Activated T-helper 1 cell treated with anti-CD3 and anti-CD28 coated beads, Interleukin-12 subunit alpha, Interleukin-12 subunit beta, Interleukin-2, Interleukin-4 antibody, amounts not matched to agents 30 ng/mL and 10 ng/mL and 1 ng/mL, durations not matched to agents 14 hours and 24 hours and 36 hours (primary cell): ENCODE measurements around the gene SIRT7. TPM values are rescaled to one million over a fixed set of nuclear protein-coding genes. Genes with fewer than 3 reads are reported as not detected.

Experiments
- DNase-seq: peaks from one replicate; pipeline ENCODE4 v3.0.0; 2021; ENCODE audit warnings: low spot score
- H3K27ac Mint-ChIP-seq: one replicate; pipeline ENCODE4 v1.8.0; 2021; ENCODE audit warnings: mild to moderate bottlenecking, mixed read lengths
- H3K27me3 Mint-ChIP-seq: one replicate; pipeline ENCODE4 v1.8.0; 2022; ENCODE audit warnings: mild to moderate bottlenecking, moderate library complexity, mixed read lengths; ENCODE audit not compliant: insufficient read depth
- H3K36me3 Mint-ChIP-seq: one replicate; pipeline ENCODE4 v1.8.0; 2021; ENCODE audit warnings: low read depth, mixed read lengths
- H3K4me1 Mint-ChIP-seq: one replicate; pipeline ENCODE4 v1.8.0; 2021; ENCODE audit warnings: low read depth, mixed read lengths
- H3K4me3 Mint-ChIP-seq: one replicate; pipeline ENCODE4 v1.8.0; 2021; ENCODE audit warnings: mild to moderate bottlenecking, moderate library complexity, mixed read lengths
- H3K9me3 Mint-ChIP-seq: one replicate; pipeline ENCODE4 v1.8.0; 2021; ENCODE audit warnings: mixed read lengths
- intact Hi-C: fragments of 100-400 bp; cut with micrococcal nuclease; formaldehyde crosslinking; loops from one replicate; pipeline ENCODE4 v1.15.1; 2024
- total RNA-seq: library from RNA; stranded (reverse); gene quantifications from 2 replicates; pipeline ENCODE4 v1.2.3, GENCODE V29; 2022

The SIRT7 gene
- total RNA-seq, 1 donor from 2014 or later: 57.5 TPM

DNA sequence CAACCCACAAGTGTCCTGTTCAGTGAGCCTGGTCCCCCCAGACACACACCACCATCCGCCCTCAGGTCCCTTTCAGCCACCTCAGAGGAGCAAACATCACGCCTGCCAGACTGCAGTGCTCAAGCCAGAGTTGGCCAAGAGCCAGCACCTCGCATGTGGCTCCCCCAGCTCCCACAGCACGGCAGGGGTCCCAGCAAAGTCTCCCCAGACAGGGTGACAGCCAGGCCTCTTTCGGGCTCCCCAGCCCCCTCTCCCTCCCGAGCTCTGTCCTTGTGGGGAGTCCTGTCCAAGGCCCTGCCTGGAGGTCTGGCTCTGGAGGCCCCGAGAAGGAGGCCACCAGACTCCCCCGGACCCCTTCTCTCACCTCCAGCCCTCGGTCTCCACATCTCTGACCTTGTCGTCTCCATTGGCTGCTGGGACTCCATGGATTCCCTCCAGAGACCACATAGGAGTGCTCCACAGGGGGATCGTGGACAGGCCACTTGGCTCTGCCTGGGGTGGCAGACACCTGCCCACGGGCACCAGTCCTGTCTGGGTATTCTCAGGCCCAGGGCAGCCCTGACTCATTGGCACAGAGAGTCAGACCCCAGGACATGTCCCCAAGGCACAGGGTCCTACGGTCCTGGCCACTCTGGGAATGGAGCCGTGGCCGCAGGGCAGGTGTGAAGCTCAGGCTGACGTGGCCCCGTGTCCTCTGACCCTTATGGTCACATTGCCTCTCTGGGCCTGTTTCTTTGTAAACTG is 30.8 kb upstream of the SIRT7 start:
- no peaks in the 10 kb centered on the region for H3K4me1 Mint-ChIP-seq
- DNase-seq: no peak
- intact Hi-C loops: no loop called here
- H3K36me3 Mint-ChIP-seq: no peaks in the 10 kb centered on the region
- no peak overlapping the region for H3K4me3 Mint-ChIP-seq
- no peak overlapping the region for H3K27ac Mint-ChIP-seq
- H3K9me3 Mint-ChIP-seq: no peaks in the 10 kb centered on the region
- H3K27me3 Mint-ChIP-seq: peaks cover 12% of the 10 kb centered on the region

DNA sequence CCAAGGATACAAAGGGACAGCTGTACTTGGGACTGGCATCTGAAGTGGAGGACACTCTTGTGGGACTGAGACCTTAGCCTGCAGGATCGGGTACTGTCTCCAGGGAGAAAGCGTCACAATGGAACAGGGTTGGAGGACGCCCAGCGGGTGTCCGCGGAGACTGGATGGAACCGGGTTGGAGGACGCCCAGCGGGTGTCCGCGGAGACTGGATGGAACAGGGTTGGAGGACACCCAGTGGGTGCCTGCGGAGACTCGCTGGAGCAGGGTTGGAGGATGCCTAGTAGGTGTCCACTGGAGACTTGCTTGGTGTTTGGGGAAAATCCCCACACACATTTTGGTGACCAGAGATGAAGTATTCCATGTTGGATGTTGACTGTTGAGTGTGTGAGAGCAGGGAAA is 29.2 kb upstream of the SIRT7 start, which contains the start of gene MYADML2:
Gene MYADML2 (minus strand): TSS at position 45 of the 400 bp plus-strand sequence. CDS start 5,492 bp downstream, outside the sequence.
- H3K27me3 Mint-ChIP-seq: peaks cover 12% of the 10 kb centered on the region

DNA sequence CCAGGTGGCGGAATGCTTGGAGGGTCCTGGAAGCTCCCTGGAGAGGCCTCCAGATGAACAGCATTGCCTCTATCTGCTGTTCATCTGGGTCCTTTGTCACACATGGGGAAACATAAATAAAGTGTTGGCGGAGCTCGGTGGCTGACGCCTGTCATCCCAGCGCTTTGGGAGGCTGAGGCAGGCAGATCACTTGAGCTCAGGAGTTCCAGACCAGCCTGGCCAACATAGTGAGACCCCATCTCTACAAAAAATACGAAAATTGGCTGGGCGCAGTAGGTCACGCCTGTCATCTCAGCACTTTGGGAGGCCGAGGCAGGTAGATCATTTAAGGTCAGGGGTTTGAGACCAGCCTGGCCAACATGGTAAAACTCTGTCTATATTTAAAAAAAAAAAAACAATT is 26.9 kb upstream of the SIRT7 start:
- no peaks in the 10 kb centered on the region for H3K36me3 Mint-ChIP-seq
- no peak for DNase-seq
- H3K27me3 Mint-ChIP-seq: peaks cover 8% of the 10 kb centered on the region
- H3K4me3 Mint-ChIP-seq: no peak overlapping the region
- intact Hi-C loops: no loop called here
- H3K27ac Mint-ChIP-seq: no peak overlapping the region
- H3K4me1 Mint-ChIP-seq: no peaks in the 10 kb centered on the region
- H3K9me3 Mint-ChIP-seq: no peaks in the 10 kb centered on the region

More for the DNA sequence above, 29.2 kb upstream of the SIRT7 start, which contains the start of gene MYADML2:
- intact Hi-C loops: no loop called here
- no peak for DNase-seq
- Mint-ChIP-seq H3K27ac (no peak within 1 kb of the TSS), H3K4me3 (no peak within 1 kb of the TSS), H3K36me3 (no peaks in the 10 kb centered on the region), H3K4me1 (no peaks in the 10 kb centered on the region), H3K9me3 (no peaks in the 10 kb centered on the region)

DNA sequence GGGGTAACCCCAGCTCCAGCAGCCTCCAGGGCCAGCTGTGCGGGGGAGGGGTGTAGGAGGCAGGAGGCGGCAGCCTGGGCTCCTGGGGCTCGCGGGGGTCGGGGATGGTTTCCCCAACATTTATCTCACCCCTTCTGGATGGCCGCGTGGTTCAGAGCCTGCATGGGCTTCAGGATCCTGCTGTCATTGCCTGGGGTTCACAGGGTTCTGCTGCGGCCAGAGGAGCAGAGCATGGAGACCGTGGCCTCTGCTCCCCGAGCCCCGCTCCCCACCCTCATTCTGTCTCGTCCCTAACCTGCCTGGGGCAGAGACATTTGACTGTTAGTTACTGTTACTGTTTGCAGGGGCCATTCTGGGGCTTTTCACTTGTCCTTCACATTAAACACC is 24.2 kb upstream of the SIRT7 start:
- Mint-ChIP-seq H3K9me3 (no peaks in the 10 kb centered on the region), H3K36me3 (no peaks in the 10 kb centered on the region)

DNA sequence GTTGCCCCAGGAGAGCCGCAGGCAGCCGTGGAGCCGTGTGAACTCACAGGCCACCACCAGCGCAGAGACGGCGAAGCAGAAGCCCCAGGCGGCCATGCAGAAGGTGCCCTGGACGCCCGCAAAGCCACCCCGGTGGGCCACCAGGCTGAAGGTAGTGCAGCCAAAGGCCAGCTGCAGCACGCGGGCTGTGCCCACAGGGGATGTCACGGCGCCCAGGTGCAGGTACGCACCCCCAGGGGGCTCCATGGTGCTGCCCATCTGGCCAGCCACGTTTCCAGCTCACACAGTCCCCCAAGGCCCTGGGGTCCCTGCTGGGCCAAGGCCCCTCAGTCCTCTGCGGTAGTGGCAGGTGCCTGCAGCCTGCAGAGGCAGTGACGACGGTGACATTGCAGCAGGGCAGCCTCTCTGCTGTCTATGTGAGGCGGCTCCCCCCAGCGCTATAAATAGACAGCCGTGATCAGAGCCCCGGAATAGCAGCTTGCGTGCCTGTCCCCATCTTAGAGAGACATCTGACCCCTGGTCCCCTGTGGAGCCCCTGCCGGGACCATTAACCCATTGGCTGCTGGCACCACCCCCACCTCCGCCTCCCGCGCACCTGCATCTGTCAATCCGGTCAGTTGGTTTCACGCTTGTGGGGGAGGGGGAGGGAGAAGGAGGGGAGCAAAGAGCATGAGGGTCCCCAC is 23.6 kb upstream of the SIRT7 start:
- Mint-ChIP-seq H3K27ac (no peak overlapping the region), H3K36me3 (no peaks in the 10 kb centered on the region), H3K4me1 (peaks cover 5% of the 10 kb centered on the region), H3K27me3 (peaks cover 8% of the 10 kb centered on the region), H3K9me3 (no peaks in the 10 kb centered on the region), H3K4me3 (no peak overlapping the region)
- intact Hi-C loops: no loop called here
- DNase-seq: no peak

More for the DNA sequence above, 24.2 kb upstream of the SIRT7 start:
- no peak overlapping the region for H3K27ac Mint-ChIP-seq
- DNase-seq: no peak
- peaks cover 8% of the 10 kb centered on the region for H3K27me3 Mint-ChIP-seq
- H3K4me3 Mint-ChIP-seq: no peak overlapping the region
- peaks cover 5% of the 10 kb centered on the region for H3K4me1 Mint-ChIP-seq
- intact Hi-C loops: no loop called here

DNA sequence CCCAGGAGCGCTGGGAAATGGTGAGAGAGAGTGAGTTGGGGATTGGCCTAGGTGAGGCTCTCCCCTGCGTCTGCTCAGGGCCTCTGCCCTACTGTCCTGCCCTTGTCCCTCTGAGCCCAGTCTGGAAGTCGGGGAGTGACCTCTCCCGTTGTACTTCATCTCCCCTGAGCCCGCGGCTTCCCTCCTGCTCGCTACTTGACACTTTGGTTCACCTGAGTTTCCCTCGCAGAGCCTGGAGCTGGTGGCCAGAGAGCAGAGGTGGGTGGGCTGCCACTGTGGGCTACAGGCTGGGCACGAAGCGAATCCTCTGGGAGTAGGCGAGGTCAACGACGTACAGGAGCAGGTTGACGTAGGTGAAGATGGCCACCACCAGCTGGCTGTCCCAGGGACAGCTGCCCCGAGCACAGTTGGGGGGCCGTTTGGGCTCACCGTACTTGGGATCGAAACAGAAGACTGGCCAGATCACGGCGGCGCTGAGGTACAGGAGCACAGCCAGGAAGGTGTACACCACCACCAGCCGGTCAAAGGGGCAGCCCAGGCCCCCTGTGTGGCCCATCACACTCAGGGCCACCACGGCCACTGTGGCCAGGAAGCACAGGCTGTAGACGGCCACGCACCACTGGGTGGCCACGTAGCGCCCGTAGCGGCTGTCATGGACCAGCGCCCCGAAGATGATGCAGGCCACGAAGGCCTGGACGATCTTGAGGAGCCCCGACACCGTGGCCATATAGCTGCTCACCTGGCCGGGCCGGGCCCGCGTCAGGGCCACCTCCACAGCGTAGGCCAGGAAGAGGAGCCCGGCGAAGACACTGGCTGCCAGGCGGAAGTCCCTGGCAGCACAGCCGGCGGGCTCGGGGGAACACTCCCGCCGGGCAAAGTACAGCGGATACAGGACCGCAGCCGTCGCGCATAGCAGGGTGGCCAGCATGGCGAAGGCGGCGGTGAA is 22.8 kb upstream of the SIRT7 start:
- intact Hi-C loops: no loop called here
- Mint-ChIP-seq H3K4me1 (peaks cover 7% of the 10 kb centered on the region), H3K27me3 (peaks cover 7% of the 10 kb centered on the region), H3K36me3 (peaks cover under 1% of the 10 kb centered on the region), H3K27ac (no peak overlapping the region), H3K9me3 (no peaks in the 10 kb centered on the region), H3K4me3 (no peak overlapping the region)
- DNase-seq: no peak

DNA sequence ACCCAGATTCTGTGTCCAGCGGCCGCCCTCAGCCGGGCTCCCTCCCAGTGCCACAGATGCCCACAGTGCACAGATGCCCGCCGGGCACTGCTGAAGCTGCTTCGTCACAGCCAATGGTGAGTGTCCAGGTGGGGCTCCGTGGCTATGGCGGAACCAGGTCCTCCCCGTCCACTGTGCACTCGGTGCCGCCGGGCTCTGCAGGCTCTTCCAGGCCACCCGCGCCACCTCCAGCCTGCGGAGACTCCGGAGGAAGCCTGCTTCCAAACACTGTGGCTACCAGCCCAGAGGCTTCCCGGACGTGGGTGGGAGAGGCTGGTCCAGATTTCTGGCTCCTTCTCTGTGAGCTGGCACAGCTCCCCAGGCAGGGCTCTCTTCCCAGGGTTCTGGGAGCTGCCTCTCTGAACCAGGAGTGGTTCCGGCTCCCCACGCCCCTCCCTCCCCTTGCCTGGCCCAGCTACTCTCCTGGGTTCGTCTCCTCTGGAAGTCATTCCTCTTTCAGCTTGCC is 22.0 kb upstream of the SIRT7 start:
- Mint-ChIP-seq H3K4me3 (no peak overlapping the region), H3K27ac (no peak overlapping the region), H3K9me3 (no peaks in the 10 kb centered on the region), H3K4me1 (peaks cover 10% of the 10 kb centered on the region), H3K36me3 (peaks cover 2% of the 10 kb centered on the region), H3K27me3 (peaks cover 5% of the 10 kb centered on the region)
- intact Hi-C loops: no loop called here
- DNase-seq: no peak

DNA sequence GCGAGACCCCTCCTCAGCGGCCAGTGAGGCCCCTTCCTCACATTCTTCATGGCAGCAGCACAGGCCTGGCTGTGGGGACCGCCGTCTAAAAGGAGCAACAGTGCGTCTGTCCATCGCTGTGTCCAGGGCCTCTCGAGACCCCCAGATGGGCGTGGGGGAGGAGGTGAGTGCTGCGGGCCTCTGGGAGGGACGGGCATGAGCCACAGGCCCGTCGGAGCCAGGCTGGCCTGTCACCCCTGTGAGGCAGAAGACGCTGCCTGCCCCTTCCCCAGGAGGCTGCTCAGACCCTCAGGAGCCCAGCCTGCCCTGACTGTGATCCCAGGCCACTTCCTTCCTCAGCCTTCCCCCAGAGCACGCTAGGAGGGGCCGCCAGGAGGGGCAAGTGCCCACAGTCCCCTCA is 21.2 kb upstream of the SIRT7 start:
- Mint-ChIP-seq H3K9me3 (no peaks in the 10 kb centered on the region), H3K27ac (no peak overlapping the region), H3K27me3 (peaks cover 5% of the 10 kb centered on the region), H3K36me3 (peaks cover 2% of the 10 kb centered on the region), H3K4me3 (no peak overlapping the region), H3K4me1 (peaks cover 10% of the 10 kb centered on the region)
- no peak for DNase-seq
- intact Hi-C loops: no loop called here

DNA sequence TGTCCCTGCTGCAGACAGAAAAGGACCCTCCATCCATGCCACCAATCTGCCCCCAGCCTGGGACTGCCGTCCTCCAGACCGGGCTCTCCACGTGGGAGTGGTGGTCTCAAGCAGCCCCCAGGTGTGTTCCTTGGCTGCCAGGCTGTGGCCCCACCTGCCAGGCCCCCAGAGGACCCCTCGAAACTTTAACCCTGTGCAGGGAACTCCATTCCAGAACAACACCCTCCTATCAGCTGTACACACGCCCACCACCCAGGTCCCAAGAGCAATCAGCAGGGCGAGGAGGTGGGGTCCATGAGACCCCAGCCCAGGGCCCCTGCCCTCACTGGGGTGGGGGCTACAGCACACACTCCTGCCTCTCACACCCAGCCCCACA is 17.7 kb upstream of the SIRT7 start:
- H3K4me3 Mint-ChIP-seq: peak overlapping the region; percentile 88
- no peak for DNase-seq
- intact Hi-C loops: no loop called here
- H3K4me1 Mint-ChIP-seq: peaks cover 10% of the 10 kb centered on the region
- H3K9me3 Mint-ChIP-seq: no peaks in the 10 kb centered on the region
- peak overlapping the region; percentile 48 for H3K27ac Mint-ChIP-seq
- peaks cover 12% of the 10 kb centered on the region for H3K36me3 Mint-ChIP-seq
- H3K27me3 Mint-ChIP-seq: peaks cover 3% of the 10 kb centered on the region

DNA sequence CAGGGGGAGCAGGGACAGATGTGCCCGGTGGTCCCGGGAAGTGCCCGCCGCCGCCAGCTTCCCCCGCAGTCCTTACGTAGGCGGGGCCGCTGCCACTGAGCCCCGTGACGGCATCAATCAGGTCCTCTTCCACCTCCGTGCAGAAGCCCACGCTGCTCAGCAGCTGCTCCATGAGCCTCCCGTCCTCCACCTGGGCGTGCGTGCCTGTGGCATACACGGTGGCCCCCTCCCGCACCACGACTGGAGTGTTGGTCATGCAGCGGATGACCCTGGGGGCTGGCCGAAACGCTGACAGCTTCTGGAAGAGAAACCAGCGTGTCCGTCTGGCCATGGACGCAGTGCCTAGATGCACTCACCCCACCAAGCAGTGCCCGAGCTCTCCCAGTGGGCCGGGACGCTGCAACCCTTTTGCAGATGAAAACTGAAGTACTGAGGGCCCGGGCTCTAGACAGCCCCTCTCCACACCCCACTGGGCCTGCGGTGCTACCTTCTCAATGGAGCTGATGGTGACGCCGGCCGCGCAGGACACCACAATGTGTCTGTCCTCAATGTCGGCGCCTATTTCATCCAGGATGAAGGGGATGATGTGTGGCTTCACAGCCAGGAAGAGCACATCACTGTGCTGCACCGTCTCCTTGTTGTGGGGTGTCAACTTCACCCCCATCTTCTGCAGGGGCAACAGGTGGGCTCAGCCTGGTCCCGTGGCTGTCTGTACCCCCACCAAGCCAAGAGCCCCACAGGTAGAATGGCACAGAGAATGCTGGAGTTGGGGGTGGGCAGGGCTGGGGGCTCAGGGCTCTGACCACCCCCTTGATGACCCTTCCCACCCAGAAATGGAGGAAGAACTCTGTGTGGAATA is 17.1 kb upstream of the SIRT7 start:
- Mint-ChIP-seq H3K27me3 (peaks cover 2% of the 10 kb centered on the region), H3K4me3 (peak overlapping the region; percentile 88), H3K36me3 (peaks cover 12% of the 10 kb centered on the region), H3K9me3 (no peaks in the 10 kb centered on the region), H3K4me1 (peaks cover 10% of the 10 kb centered on the region), H3K27ac (peak overlapping the region; percentile 48)
- DNase-seq: no peak
- intact Hi-C loops: no loop called here

DNA sequence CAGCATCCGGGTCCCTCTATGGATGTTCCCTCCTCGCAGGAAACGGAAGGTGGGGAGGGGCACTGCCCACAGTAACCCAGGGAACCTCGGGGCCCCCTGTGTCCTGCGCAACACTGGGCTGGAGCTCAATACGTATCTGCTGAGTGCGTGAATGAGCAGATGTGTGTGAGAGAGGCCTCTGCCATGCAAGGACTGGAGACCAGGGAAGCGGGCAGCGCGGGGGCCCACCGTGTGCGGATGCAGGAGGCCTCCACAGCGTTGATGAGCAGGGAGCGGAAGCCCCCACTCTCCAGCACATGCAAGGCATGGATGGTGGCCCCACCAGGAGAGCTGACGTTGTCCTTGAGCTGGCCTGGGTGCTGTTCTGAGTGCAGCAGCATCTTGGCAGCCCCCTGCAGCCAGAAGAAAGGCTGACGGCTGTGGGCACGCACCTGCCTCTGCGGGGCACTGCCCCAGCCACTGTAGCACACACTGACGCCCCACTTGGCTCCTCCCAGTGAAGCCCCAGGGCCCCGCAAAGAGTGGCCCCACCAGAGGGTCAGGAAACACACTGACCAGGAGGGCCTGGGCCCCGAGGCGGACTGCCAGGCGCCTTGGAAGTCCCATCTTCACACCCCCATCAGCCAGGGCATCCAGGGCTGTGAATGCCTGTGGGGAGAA is 16.3 kb upstream of the SIRT7 start:
- no peak for DNase-seq
- H3K9me3 Mint-ChIP-seq: no peaks in the 10 kb centered on the region
- no peak overlapping the region for H3K27ac Mint-ChIP-seq
- intact Hi-C loops: no loop called here
- H3K4me3 Mint-ChIP-seq: peak overlapping the region; percentile 64
- H3K27me3 Mint-ChIP-seq: peaks cover 2% of the 10 kb centered on the region
- H3K36me3 Mint-ChIP-seq: peaks cover 12% of the 10 kb centered on the region
- H3K4me1 Mint-ChIP-seq: peaks cover 10% of the 10 kb centered on the region
